HG03520 (cell line): Measurements from ENCODE around the gene ITGB3BP.
"Not testable (repeated sequence)": the region's sequence is repeated elsewhere in the genome, so short reads cannot be mapped to it uniquely, and the experiment has no call there.

Experiments
- ATAC-seq: cut with Tn5 transposase; IDR thresholded peaks from one replicate; pipeline ENCODE4 v1.9.1; 2021; ENCODE audit warnings: mild to moderate bottlenecking, moderate library complexity; ENCODE audit not compliant: unreplicated experiment

The ITGB3BP gene

GRCh38 chr1:63423649-63424048 lies 99.4 kb downstream of the ITGB3BP start:
- ATAC-seq, result no peak

- not testable (repeated sequence) for ATAC-seq
Measured at GRCh38 chr1:63420746-63421145, 102.3 kb downstream of the ITGB3BP start.

- no peak for ATAC-seq
Measured at GRCh38 chr1:63418101-63418500, 104.9 kb downstream of the ITGB3BP start.

GRCh38 chr1:63414691-63415365 lies 108.2 kb downstream of the ITGB3BP start:
- ATAC-seq, result no peak

GRCh38 chr1:63413394-63413793 lies 109.6 kb downstream of the ITGB3BP start:
- ATAC-seq, result no peak

- no peak for ATAC-seq
Measured at GRCh38 chr1:63411066-63411465, 112.0 kb downstream of the ITGB3BP start.

GRCh38 chr1:63408331-63408730 lies 114.7 kb downstream of the ITGB3BP start:
- no peak for ATAC-seq

GRCh38 chr1:63407002-63407401 lies 116.0 kb downstream of the ITGB3BP start:
- no peak for ATAC-seq

GRCh38 chr1:63405987-63406386 lies 117.0 kb downstream of the ITGB3BP start:
- ATAC-seq, result no peak

- no peak for ATAC-seq
Measured at GRCh38 chr1:63405021-63405420, 118.0 kb downstream of the ITGB3BP start.

GRCh38 chr1:63403386-63403785 lies 119.6 kb downstream of the ITGB3BP start:
- ATAC-seq, result no peak

GRCh38 chr1:63401945-63402344 lies 121.1 kb downstream of the ITGB3BP start:
- ATAC-seq, result no peak
